Measurements from ENCODE around the gene USP7. TPM values are rescaled to one million over a fixed set of nuclear protein-coding genes. Genes with fewer than 3 reads are reported as not detected.
A peak's percentile ranks its signal among the peaks of the same experiment; 100 is the strongest.
"Not testable (repeated sequence)": the region's sequence is repeated elsewhere in the genome, so short reads cannot be mapped to it uniquely, and the experiment has no call there.

USP7 gene
- polyA plus RNA-seq, 4 donors, result 31.6 to 97.1 (median 36.0) TPM

- no peaks in the 10 kb centered on the region for H3K36me3 ChIP-seq (ENCODE audit: control insufficient read depth in 3 of 3, insufficient read depth in 2 of 3, low read depth in 1 of 3, low read length in 3 of 3)
- DNase-seq, result peak; percentile 39 to 87
- no peaks in the 10 kb centered on the region for H3K9me3 ChIP-seq (ENCODE audit: control insufficient read depth in 2 of 2, insufficient read depth in 1 of 2, low read depth in 1 of 2, low read length in 1 of 2)
- no peaks in the 10 kb centered on the region for H3K27me3 ChIP-seq (ENCODE audit: control insufficient read depth in 3 of 3, insufficient read depth in 3 of 3, low read length in 3 of 3)
- H3K4me1 ChIP-seq (ENCODE audit: control insufficient read depth in 3 of 3, insufficient read depth in 2 of 3, low read depth in 1 of 3, low read length in 2 of 3), result peaks cover 0 to 24% (median 4%) of the 10 kb centered on the region in 3 donors
- 15 to 48% (median 27%) methylated on average over 16 of the region's 16 CpGs for WGBS, 3 donors
- peak overlapping the region in 2 of 3 donors; percentile 78 to 87 for H3K27ac ChIP-seq (ENCODE audit: low read depth in 1 of 3, low read length in 2 of 3)
- no peak overlapping the region for H3K4me3 ChIP-seq (ENCODE audit: low read depth in 1 of 3, low read length in 3 of 3)
- no peak for FAIRE-seq
These were observed 25.6 kb upstream of the USP7 start for GRCh38 chr16:8989099-8989878.

GRCh38 chr16:8986818-8987191, 23.1 kb upstream of the USP7 start:
- WGBS, 3 donors, result 65 to 79% (median 73%) methylated on average over 5 of the region's 5 CpGs
- Histone ChIP-seq H3K4me1 (ENCODE audit: control insufficient read depth in 3 of 3, insufficient read depth in 2 of 3, low read depth in 1 of 3, low read length in 2 of 3) (peaks cover 0 to 24% (median 4%) of the 10 kb centered on the region in 3 donors), H3K27ac (ENCODE audit: low read depth in 1 of 3, low read length in 2 of 3) (peak overlapping the region; percentile 12 to 59 (median 53))

GRCh38 chr16:8986111-8986510, 22.4 kb upstream of the USP7 start:
- no peak for DNase-seq
- Histone ChIP-seq H3K4me1 (ENCODE audit: control insufficient read depth in 3 of 3, insufficient read depth in 2 of 3, low read depth in 1 of 3, low read length in 2 of 3) (peaks cover 0 to 24% (median 4%) of the 10 kb centered on the region in 3 donors), H3K27ac (ENCODE audit: low read depth in 1 of 3, low read length in 2 of 3) (no peak overlapping the region)

More at GRCh38 chr16:8986818-8987191, 23.1 kb upstream of the USP7 start:
- Histone ChIP-seq H3K36me3 (ENCODE audit: control insufficient read depth in 3 of 3, insufficient read depth in 2 of 3, low read depth in 1 of 3, low read length in 3 of 3) (no peaks in the 10 kb centered on the region), H3K4me3 (ENCODE audit: low read depth in 1 of 3, low read length in 3 of 3) (no peak overlapping the region), H3K27me3 (ENCODE audit: control insufficient read depth in 3 of 3, insufficient read depth in 3 of 3, low read length in 3 of 3) (no peaks in the 10 kb centered on the region), H3K9me3 (ENCODE audit: control insufficient read depth in 2 of 2, insufficient read depth in 1 of 2, low read depth in 1 of 2, low read length in 1 of 2) (no peaks in the 10 kb centered on the region)
- FAIRE-seq (no peak), DNase-seq (no peak)

GRCh38 chr16:8982816-8983215, 19.1 kb upstream of the USP7 start:
- Histone ChIP-seq H3K27me3 (ENCODE audit: control insufficient read depth in 3 of 3, insufficient read depth in 3 of 3, low read length in 3 of 3) (no peaks in the 10 kb centered on the region), H3K4me1 (ENCODE audit: control insufficient read depth in 3 of 3, insufficient read depth in 2 of 3, low read depth in 1 of 3, low read length in 2 of 3) (peaks cover 0 to 12% (median 4%) of the 10 kb centered on the region in 3 donors), H3K9me3 (ENCODE audit: control insufficient read depth in 2 of 2, insufficient read depth in 1 of 2, low read depth in 1 of 2, low read length in 1 of 2) (no peaks in the 10 kb centered on the region), H3K36me3 (ENCODE audit: control insufficient read depth in 3 of 3, insufficient read depth in 2 of 3, low read depth in 1 of 3, low read length in 3 of 3) (no peaks in the 10 kb centered on the region), H3K4me3 (ENCODE audit: low read depth in 1 of 3, low read length in 3 of 3) (no peak overlapping the region), H3K27ac (ENCODE audit: low read depth in 1 of 3, low read length in 2 of 3) (no peak overlapping the region)
- no peak for FAIRE-seq
- DNase-seq, result no peak
- WGBS, 3 donors, result 84 to 92% (median 85%) methylated on average over 7 of the region's 7 CpGs

More at GRCh38 chr16:8986111-8986510, 22.4 kb upstream of the USP7 start:
- H3K27me3 ChIP-seq (ENCODE audit: control insufficient read depth in 3 of 3, insufficient read depth in 3 of 3, low read length in 3 of 3), result no peaks in the 10 kb centered on the region
- FAIRE-seq, result no peak
- no peaks in the 10 kb centered on the region for H3K36me3 ChIP-seq (ENCODE audit: control insufficient read depth in 3 of 3, insufficient read depth in 2 of 3, low read depth in 1 of 3, low read length in 3 of 3)
- H3K4me3 ChIP-seq (ENCODE audit: low read depth in 1 of 3, low read length in 3 of 3), result no peak overlapping the region
- 65 to 77% (median 72%) methylated on average over 4 to 6 of the region's 6 CpGs for WGBS, 3 donors
- no peaks in the 10 kb centered on the region for H3K9me3 ChIP-seq (ENCODE audit: control insufficient read depth in 2 of 2, insufficient read depth in 1 of 2, low read depth in 1 of 2, low read length in 1 of 2)

GRCh38 chr16:8981901-8982300, 18.2 kb upstream of the USP7 start:
- H3K4me3 ChIP-seq (ENCODE audit: low read depth in 1 of 3, low read length in 3 of 3); H3K36me3 ChIP-seq (ENCODE audit: control insufficient read depth in 3 of 3, insufficient read depth in 2 of 3, low read depth in 1 of 3, low read length in 3 of 3); H3K9me3 ChIP-seq (ENCODE audit: control insufficient read depth in 2 of 2, insufficient read depth in 1 of 2, low read depth in 1 of 2, low read length in 1 of 2); FAIRE-seq; H3K4me1 ChIP-seq (ENCODE audit: control insufficient read depth in 3 of 3, insufficient read depth in 2 of 3, low read depth in 1 of 3, low read length in 2 of 3); H3K27me3 ChIP-seq (ENCODE audit: control insufficient read depth in 3 of 3, insufficient read depth in 3 of 3, low read length in 3 of 3); DNase-seq; H3K27ac ChIP-seq (ENCODE audit: low read depth in 1 of 3, low read length in 2 of 3): not testable (repeated sequence)
- 94 to 96% (median 96%) methylated on average over 31 of the region's 31 CpGs for WGBS, 3 donors

GRCh38 chr16:8976189-8976588, 12.5 kb upstream of the USP7 start:
- H3K4me3 ChIP-seq (ENCODE audit: low read depth in 1 of 3, low read length in 3 of 3); H3K9me3 ChIP-seq (ENCODE audit: control insufficient read depth in 2 of 2, insufficient read depth in 1 of 2, low read depth in 1 of 2, low read length in 1 of 2); FAIRE-seq; H3K36me3 ChIP-seq (ENCODE audit: control insufficient read depth in 3 of 3, insufficient read depth in 2 of 3, low read depth in 1 of 3, low read length in 3 of 3); H3K27ac ChIP-seq (ENCODE audit: low read depth in 1 of 3, low read length in 2 of 3); H3K4me1 ChIP-seq (ENCODE audit: control insufficient read depth in 3 of 3, insufficient read depth in 2 of 3, low read depth in 1 of 3, low read length in 2 of 3); H3K27me3 ChIP-seq (ENCODE audit: control insufficient read depth in 3 of 3, insufficient read depth in 3 of 3, low read length in 3 of 3): not testable (repeated sequence)
- peak in 1 of 2 donors; percentile 59 for DNase-seq
- 21 to 49% (median 31%) methylated on average over 3 of the region's 3 CpGs for WGBS, 3 donors

GRCh38 chr16:8975039-8975438, 11.3 kb upstream of the USP7 start:
- Histone ChIP-seq H3K4me1 (ENCODE audit: control insufficient read depth in 3 of 3, insufficient read depth in 2 of 3, low read depth in 1 of 3, low read length in 2 of 3) (no peaks in the 10 kb centered on the region), H3K9me3 (ENCODE audit: control insufficient read depth in 2 of 2, insufficient read depth in 1 of 2, low read depth in 1 of 2, low read length in 1 of 2) (no peaks in the 10 kb centered on the region), H3K4me3 (ENCODE audit: low read depth in 1 of 3, low read length in 3 of 3) (no peak overlapping the region), H3K27ac (ENCODE audit: low read depth in 1 of 3, low read length in 2 of 3) (no peak overlapping the region), H3K36me3 (ENCODE audit: control insufficient read depth in 3 of 3, insufficient read depth in 2 of 3, low read depth in 1 of 3, low read length in 3 of 3) (no peaks in the 10 kb centered on the region), H3K27me3 (ENCODE audit: control insufficient read depth in 3 of 3, insufficient read depth in 3 of 3, low read length in 3 of 3) (no peaks in the 10 kb centered on the region)
- WGBS, 3 donors, result 68 to 87% (median 86%) methylated on average over 11 of the region's 11 CpGs
- no peak for FAIRE-seq
- DNase-seq, result no peak

GRCh38 chr16:8972843-8973586, 9.3 kb upstream of the USP7 start:
- WGBS, 3 donors, result 70 to 82% (median 75%) methylated on average over 7 of the region's 7 CpGs
- no peaks in the 10 kb centered on the region for H3K27me3 ChIP-seq (ENCODE audit: control insufficient read depth in 3 of 3, insufficient read depth in 3 of 3, low read length in 3 of 3)
- FAIRE-seq, result no peak

More at GRCh38 chr16:8972843-8973586, 9.3 kb upstream of the USP7 start:
- Histone ChIP-seq H3K27ac (ENCODE audit: low read depth in 1 of 3, low read length in 2 of 3) (no peak overlapping the region), H3K9me3 (ENCODE audit: control insufficient read depth in 2 of 2, insufficient read depth in 1 of 2, low read depth in 1 of 2, low read length in 1 of 2) (no peaks in the 10 kb centered on the region), H3K4me1 (ENCODE audit: control insufficient read depth in 3 of 3, insufficient read depth in 2 of 3, low read depth in 1 of 3, low read length in 2 of 3) (no peaks in the 10 kb centered on the region), H3K4me3 (ENCODE audit: low read depth in 1 of 3, low read length in 3 of 3) (no peak overlapping the region), H3K36me3 (ENCODE audit: control insufficient read depth in 3 of 3, insufficient read depth in 2 of 3, low read depth in 1 of 3, low read length in 3 of 3) (no peaks in the 10 kb centered on the region)
- no peak for DNase-seq

Data from small intestine (tissue), 7 donors.